Prostate gland (tissue), 2 donors: Measurements from ENCODE around the gene NETO1. TPM values are rescaled to one million over a fixed set of nuclear protein-coding genes. Genes with fewer than 3 reads are reported as not detected.

Experiments used
- DNase-seq: peaks from one replicate; pipeline ENCODE4 v3.0.0-alpha.2; 2019; ENCODE audit warnings: low spot score
- H3K27ac ChIP-seq, 2 donors: fragments of 200-600 bp; sonication (generic); 2 replicates each; pipeline ENCODE4 v1.5.1; 2017 to 2019
- H3K27me3 ChIP-seq: fragments of 200-600 bp; sonication (generic); replicated peaks from 2 replicates; pipeline ENCODE4 v1.5.1; 2019; ENCODE audit not compliant: insufficient read depth
- H3K36me3 ChIP-seq, 2 donors: fragments of 200-600 bp; sonication (generic); 1 replicate in 1 of 2; 2 replicates in 1 of 2; pipeline versions ENCODE4 v1.5.1 to v1.8.1; 2017 to 2019
- H3K4me1 ChIP-seq: fragments of 200-600 bp; sonication (generic); replicated peaks from 2 replicates; pipeline ENCODE4 v1.5.1; 2019
- H3K4me3 ChIP-seq, 2 donors: fragments of 200-600 bp; sonication (generic); 2 replicates each; pipeline ENCODE4 v1.5.1; 2017 to 2019
- H3K9me3 ChIP-seq: fragments of 200-600 bp; sonication (generic); 2 replicates; pipeline ENCODE4 v1.5.1; 2017
- CTCF ChIP-seq, 4 experiments: fragments of 200-600 bp in 2 of 4; fragments of 450-650 bp in 2 of 4; sonication (generic) in 2 of 4; IDR thresholded peaks; 1 replicate in 3 of 4; 2 replicates in 1 of 4; pipeline ENCODE4 v1.5.1; 2016 to 2019; ENCODE audit warnings: antibody characterized with exemption in 4 of 4, mild to moderate bottlenecking in 2 of 4, moderate library complexity in 2 of 4
- POLR2A ChIP-seq: fragments of 450-650 bp; IDR thresholded peaks from one replicate; pipeline ENCODE4 v1.6.1; 2016; ENCODE audit warnings: antibody characterized with exemption, mild to moderate bottlenecking
- POLR2AphosphoS5 ChIP-seq: sonication (generic); formaldehyde crosslinking; IDR thresholded peaks from one replicate; pipeline ENCODE4 v1.6.1; 2017; ENCODE audit warnings: antibody characterized with exemption
- WGBS: methylation state at CpG from one replicate; pipeline ENCODE4 v1.1.5; 2018; 5-methylcytosine and 5-hydroxymethylcytosine counted together
- intact Hi-C: fragments of 100-400 bp; cut with DNase I; formaldehyde crosslinking; loops from one replicate; pipeline ENCODE4 v1.14.2; 2022
- total RNA-seq, 2 donors: library from RNA; depleted of rRNA; stranded (reverse); fragments of >200 nt; gene quantifications; one replicate each; pipeline ENCODE4 v1.1.0, GENCODE V29; 2016

Gene NETO1
- total RNA-seq, 2 donors from 2014 or later = 1.6 TPM; not detected in 1

- Histone ChIP-seq H3K36me3 (no peaks in the 10 kb centered on the region), H3K4me3 (no peak overlapping the region), H3K4me1 (no peaks in the 10 kb centered on the region), H3K27ac (no peak overlapping the region), H3K27me3 (no peaks in the 10 kb centered on the region), H3K9me3 (no peaks in the 10 kb centered on the region)
- no peak for DNase-seq
- TF ChIP-seq CTCF (IDR thresholded peaks at IDR 0.05) = no peak
- TF ChIP-seq POLR2A = no peak
- TF ChIP-seq POLR2AphosphoS5 = no peak
- intact Hi-C loops = no loop called here
- WGBS = 88% methylated on average over 4 of the region's 4 CpGs
These were observed 8.7 kb downstream of the NETO1 start for GRCh38 chr18:72859088-72859487.

GRCh38 chr18:72849671-72850070 is 18.1 kb downstream of the NETO1 start:
- H3K4me1 ChIP-seq = no peaks in the 10 kb centered on the region
- no peak for DNase-seq
- 50% methylated on average over 3 of the region's 3 CpGs for WGBS
- no peak overlapping the region for H3K27ac ChIP-seq
- no peaks in the 10 kb centered on the region for H3K9me3 ChIP-seq
- no peaks in the 10 kb centered on the region for H3K27me3 ChIP-seq
- no peak overlapping the region for H3K4me3 ChIP-seq
- TF ChIP-seq POLR2A (no peak), POLR2AphosphoS5 (no peak), CTCF (IDR thresholded peaks at IDR 0.05) (no peak)
- intact Hi-C loops = no loop called here
- no peaks in the 10 kb centered on the region for H3K36me3 ChIP-seq

- no peaks in the 10 kb centered on the region for H3K27me3 ChIP-seq
- no peaks in the 10 kb centered on the region for H3K9me3 ChIP-seq
- H3K27ac ChIP-seq = no peak overlapping the region
- no peaks in the 10 kb centered on the region for H3K4me1 ChIP-seq
- DNase-seq = no peak
- intact Hi-C loops = no loop called here
- 45% methylated on average over 1 of the region's 1 CpG for WGBS
- H3K36me3 ChIP-seq = no peaks in the 10 kb centered on the region
- TF ChIP-seq POLR2AphosphoS5 (no peak), CTCF (IDR thresholded peaks at IDR 0.05) (no peak), POLR2A (no peak)
- H3K4me3 ChIP-seq = no peak overlapping the region
These were observed 19.1 kb downstream of the NETO1 start for GRCh38 chr18:72848503-72849237.

- intact Hi-C loops = no loop called here
- Histone ChIP-seq H3K4me3 (no peak overlapping the region), H3K4me1 (no peaks in the 10 kb centered on the region), H3K27me3 (no peaks in the 10 kb centered on the region), H3K36me3 (no peaks in the 10 kb centered on the region), H3K9me3 (no peaks in the 10 kb centered on the region), H3K27ac (no peak overlapping the region)
- TF ChIP-seq CTCF (IDR thresholded peaks at IDR 0.05) (no peak), POLR2AphosphoS5 (no peak), POLR2A (no peak)
- no peak for DNase-seq
- 92% methylated on average over 1 of the region's 1 CpG for WGBS
These were observed 20.0 kb downstream of the NETO1 start for GRCh38 chr18:72847771-72848170.
